ENCODE results near the gene BLID.

DNA sequence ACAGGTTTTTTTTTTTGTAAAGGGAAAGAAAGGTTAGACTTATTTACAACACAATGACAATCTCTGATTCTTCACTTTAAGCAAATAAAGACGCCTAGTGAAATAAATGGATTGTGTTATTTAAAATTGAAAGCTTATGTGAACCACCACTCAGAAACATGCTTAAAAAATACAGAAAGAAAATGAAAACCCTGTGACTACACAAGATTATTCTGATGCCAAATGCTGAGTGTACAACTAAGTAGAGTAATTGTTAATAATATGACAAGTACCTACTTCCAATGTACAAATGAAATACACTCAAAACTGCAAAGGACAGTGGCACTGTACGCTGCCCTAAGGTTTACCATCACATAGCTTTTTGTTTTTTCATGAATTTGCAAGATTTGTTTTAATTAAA lies 1.0 kb downstream of the BLID start:
- TF ChIP-seq CTCF (IDR thresholded peaks at IDR 0.05; ENCODE audit: insufficient read depth, low read depth, low read length), result no peak
- TF ChIP-seq EZH2 (IDR thresholded peaks at IDR 0.05; ENCODE audit: insufficient read depth, low read length), result no peak
